Activated naive CD4-positive, alpha-beta T cell treated with anti-CD3 and anti-CD28 coated beads for 36 hours (primary cell): Measurements from ENCODE around the gene PM20D1. TPM values are rescaled to one million over a fixed set of nuclear protein-coding genes. Genes with fewer than 3 reads are reported as not detected.
"Not testable (repeated sequence)": the region's sequence is repeated elsewhere in the genome, so short reads cannot be mapped to it uniquely, and the experiment has no call there.

ENCODE experiments used
- CTCF ChIA-PET: fragments of 350-600 bp; sonication (Branson Sonifier 250); formaldehyde crosslinking; loops from one replicate; lab custom pipeline; 2021; ENCODE audit warnings: antibody characterized with exemption; lab: Charles Lee
- DNase-seq: peaks from one replicate; pipeline ENCODE4 v3.0.0-alpha.2; 2020
- H3K27ac Mint-ChIP-seq: one replicate; pipeline ENCODE4 v1.8.0; 2021; ENCODE audit warnings: mild to moderate bottlenecking, mixed read lengths
- H3K27me3 Mint-ChIP-seq: one replicate; pipeline ENCODE4 v1.8.0; 2021; ENCODE audit warnings: low read depth, mixed read lengths
- H3K36me3 Mint-ChIP-seq: one replicate; pipeline ENCODE4 v1.8.0; 2021; ENCODE audit warnings: low read depth, mixed read lengths
- H3K4me1 Mint-ChIP-seq: one replicate; pipeline ENCODE4 v1.8.0; 2021; ENCODE audit warnings: low read depth, mixed read lengths
- H3K4me3 Mint-ChIP-seq: one replicate; pipeline ENCODE4 v1.8.0; 2021; ENCODE audit warnings: mild to moderate bottlenecking, moderate library complexity, mixed read lengths
- H3K9me3 Mint-ChIP-seq: one replicate; pipeline ENCODE4 v1.8.0; 2021; ENCODE audit warnings: mixed read lengths
- intact Hi-C: fragments of 100-400 bp; cut with micrococcal nuclease; formaldehyde crosslinking; loops from one replicate; pipeline ENCODE4 v1.15.1; 2023
- total RNA-seq, 2 experiments: library from RNA; stranded (reverse); gene quantifications; one replicate each; pipeline ENCODE4 v1.2.3, GENCODE V29; 2021

PM20D1 gene
- total RNA-seq, 2 experiments from 2014 or later: 0.59 to 0.62 TPM

DNA sequence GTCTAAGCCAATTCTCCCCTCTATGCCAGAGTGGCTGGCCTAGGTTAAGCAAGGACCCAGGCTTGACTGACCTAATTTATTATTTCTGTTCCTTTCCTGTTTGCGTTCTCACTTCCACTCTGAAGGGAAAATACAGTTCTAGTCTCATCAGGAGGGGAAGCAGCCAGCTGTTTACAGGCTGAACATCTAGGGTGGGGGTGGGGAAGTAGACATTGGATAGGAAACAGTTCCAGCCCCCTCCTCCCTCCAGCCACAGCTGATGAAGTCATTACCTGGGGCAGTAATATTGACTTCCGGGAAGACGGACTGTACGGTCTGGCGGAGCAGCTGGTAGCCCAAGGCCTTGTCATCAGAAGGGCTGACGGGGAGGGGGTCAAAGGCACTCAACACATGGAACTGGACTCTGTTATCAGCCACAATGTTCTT, 17.6 kb downstream of the PM20D1 start:
- H3K4me3 Mint-ChIP-seq: no peak overlapping the region
- H3K27ac Mint-ChIP-seq: no peak overlapping the region
- no peaks in the 10 kb centered on the region for H3K9me3 Mint-ChIP-seq
- CTCF ChIA-PET: interaction anchor here (0.6 to 1.0 kb wide), 3 partner anchors 145 to 1104 kb away, joined by 3 to 7 read pairs (median 4); no protein-coding TSS in a partner anchor
- peaks cover 3% of the 10 kb centered on the region for H3K27me3 Mint-ChIP-seq
- intact Hi-C loops: no loop called here
- no peaks in the 10 kb centered on the region for H3K36me3 Mint-ChIP-seq
- DNase-seq: no peak
- H3K4me1 Mint-ChIP-seq: no peaks in the 10 kb centered on the region

DNA sequence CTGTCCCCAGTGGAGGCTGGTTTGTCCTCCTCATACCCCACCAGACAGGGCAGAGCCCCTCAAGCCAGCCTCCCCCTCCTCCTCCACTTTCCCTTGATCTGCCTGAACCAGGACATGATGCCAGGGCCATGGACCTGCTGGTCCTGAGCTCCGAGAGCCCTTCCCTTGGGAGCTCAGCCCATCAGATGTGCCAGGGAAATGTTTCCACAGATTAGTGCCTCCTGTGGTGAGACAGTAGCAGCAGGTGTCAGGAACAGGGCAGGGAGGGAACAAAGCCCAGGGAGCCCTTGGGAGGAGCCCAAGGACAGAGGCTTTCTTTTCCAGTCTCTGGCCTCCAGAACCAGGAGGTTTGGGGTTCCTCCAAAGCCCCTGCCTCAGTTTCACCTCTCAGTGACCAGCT, 22.3 kb downstream of the PM20D1 start:
- Mint-ChIP-seq H3K9me3 (peaks cover 1% of the 10 kb centered on the region), H3K27me3 (peaks cover 3% of the 10 kb centered on the region), H3K27ac (no peak overlapping the region), H3K36me3 (no peaks in the 10 kb centered on the region), H3K4me1 (peaks cover 22% of the 10 kb centered on the region), H3K4me3 (no peak overlapping the region)
- intact Hi-C loops: no loop called here
- no peak for DNase-seq
- CTCF ChIA-PET: interaction anchor here (1.1 kb wide), 1 partner anchor 34 kb away, joined by 3 read pairs; no protein-coding TSS in a partner anchor

DNA sequence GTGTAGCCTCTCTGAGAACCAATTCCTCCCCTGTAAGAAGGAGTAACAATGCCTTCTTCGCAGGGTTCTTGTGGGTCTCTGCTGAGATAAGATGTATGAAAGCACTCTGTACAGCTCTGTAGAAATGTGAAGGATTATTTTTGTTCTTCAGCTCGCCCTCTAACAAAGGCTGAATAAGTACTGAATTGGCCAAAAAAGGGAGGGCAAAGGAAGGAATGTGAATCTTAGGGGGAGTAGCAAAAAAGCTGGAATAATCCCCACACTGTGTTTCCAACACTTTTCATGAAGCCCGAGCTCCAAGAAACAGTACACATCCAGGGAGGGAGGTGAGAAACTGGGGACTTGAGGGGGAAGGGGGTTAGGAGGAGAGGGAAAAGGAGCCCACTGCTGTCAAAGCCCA, 22.9 kb downstream of the PM20D1 start:
- peaks cover 1% of the 10 kb centered on the region for H3K9me3 Mint-ChIP-seq
- peaks cover 22% of the 10 kb centered on the region for H3K4me1 Mint-ChIP-seq
- no peak for DNase-seq
- no peak overlapping the region for H3K4me3 Mint-ChIP-seq
- intact Hi-C loops: no loop called here
- CTCF ChIA-PET: interaction anchor here (1.1 to 1.5 kb wide), 3 partner anchors 34 to 169 kb away, joined by 3 to 8 read pairs (median 3); no protein-coding TSS in a partner anchor
- H3K27ac Mint-ChIP-seq: no peak overlapping the region
- no peaks in the 10 kb centered on the region for H3K36me3 Mint-ChIP-seq
- H3K27me3 Mint-ChIP-seq: peaks cover 3% of the 10 kb centered on the region

DNA sequence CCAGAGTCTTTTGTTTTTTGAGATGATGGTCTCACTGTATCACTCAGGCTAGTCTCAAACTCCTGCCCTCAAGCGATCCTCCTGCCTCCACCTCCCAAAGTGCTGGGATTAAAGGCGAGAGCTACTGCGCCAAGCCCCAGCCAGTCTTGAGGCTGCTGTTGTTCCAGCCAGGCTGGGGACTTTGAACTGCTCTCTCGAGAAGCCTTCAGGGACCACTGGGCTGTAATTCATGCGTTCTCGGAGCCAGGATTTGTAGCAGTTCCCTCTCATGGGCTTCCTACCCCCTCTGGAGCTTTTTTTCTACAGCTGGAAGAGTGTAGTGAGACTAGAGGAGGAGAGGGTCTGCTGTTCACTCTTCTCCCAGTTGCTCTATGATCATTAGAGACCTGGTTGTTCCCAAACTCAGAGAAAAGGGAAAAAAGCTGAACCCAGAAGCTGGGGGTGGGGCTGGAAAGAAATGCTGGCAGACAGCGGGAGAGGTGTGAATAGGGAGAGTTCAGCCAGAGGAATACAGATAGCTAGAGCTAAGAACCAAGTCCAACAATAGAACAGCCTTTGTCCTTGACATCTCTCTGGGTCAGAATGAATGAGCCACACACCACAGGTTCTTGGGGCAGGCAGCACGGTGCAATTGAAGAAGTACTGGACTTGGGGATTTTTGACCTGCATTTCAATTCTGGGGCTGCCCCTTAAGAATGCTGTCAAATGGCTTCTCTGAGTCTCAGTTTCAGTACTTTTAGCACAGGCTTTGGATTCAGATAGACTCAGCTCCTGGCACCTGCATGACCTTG, 23.7 kb downstream of the PM20D1 start:
- Mint-ChIP-seq H3K27ac (no peak overlapping the region), H3K9me3 (peaks cover 1% of the 10 kb centered on the region), H3K36me3 (no peaks in the 10 kb centered on the region), H3K4me1 (peaks cover 22% of the 10 kb centered on the region), H3K27me3 (peaks cover 3% of the 10 kb centered on the region), H3K4me3 (no peak overlapping the region)
- CTCF ChIA-PET: interaction anchor here (1.1 to 1.5 kb wide), 4 partner anchors 11 to 168 kb away, joined by 3 to 8 read pairs (median 4); no protein-coding TSS in a partner anchor
- peak; percentile 30 for DNase-seq
- intact Hi-C loops: no loop called here

DNA sequence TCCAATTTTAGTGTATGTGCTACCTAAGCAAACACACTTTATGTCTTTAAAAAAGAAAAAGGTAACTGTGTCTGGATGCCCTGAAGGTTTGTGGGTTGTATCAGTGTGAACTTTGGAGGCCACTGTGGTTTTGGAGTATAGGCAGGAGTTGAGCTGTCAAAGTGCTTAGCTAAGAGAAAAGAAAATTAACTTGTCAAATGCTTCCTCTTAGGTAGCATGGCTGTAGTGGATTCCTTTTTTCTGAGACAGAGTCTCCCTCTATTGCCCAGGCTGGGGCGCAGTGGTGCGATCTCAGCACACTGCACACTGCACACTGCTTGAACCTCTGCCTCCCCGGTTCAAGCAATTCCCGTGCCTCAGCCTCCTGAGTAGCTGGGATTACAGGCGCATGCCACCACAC, 25.8 kb downstream of the PM20D1 start:
- no peak for DNase-seq

DNA sequence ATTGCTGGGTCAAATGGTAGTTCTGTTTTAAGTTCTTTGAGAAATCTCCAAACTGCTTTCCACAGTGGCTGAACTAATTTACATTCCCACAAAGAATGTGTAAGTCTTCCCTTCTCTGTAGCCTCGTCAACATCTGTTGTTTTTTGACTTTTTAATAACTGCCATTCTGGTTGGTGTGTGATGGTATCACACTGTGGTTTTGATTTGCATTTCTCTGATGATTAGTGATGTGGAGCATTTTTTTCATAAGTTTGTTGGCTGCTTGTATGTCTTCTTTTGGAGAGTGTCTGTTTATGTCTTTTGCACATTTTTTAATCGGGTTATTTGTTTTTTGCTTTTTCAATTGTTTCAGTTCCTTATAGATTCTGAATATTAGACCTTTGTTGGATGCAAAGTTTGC, 26.7 kb downstream of the PM20D1 start:
- H3K4me1 Mint-ChIP-seq: peaks cover 25% of the 10 kb centered on the region
- H3K27me3 Mint-ChIP-seq, H3K36me3 Mint-ChIP-seq, H3K4me3 Mint-ChIP-seq, H3K27ac Mint-ChIP-seq, intact Hi-C loops, H3K9me3 Mint-ChIP-seq, DNase-seq: not testable (repeated sequence)
- CTCF ChIA-PET: interaction anchor here (0.7 kb wide), 1 partner anchor 31 kb away, joined by 3 read pairs; no protein-coding TSS in a partner anchor

More for the DNA sequence above, 25.8 kb downstream of the PM20D1 start:
- no peak overlapping the region for H3K27ac Mint-ChIP-seq
- no peak overlapping the region for H3K4me3 Mint-ChIP-seq
- CTCF ChIA-PET: no interaction called here
- H3K4me1 Mint-ChIP-seq: peaks cover 22% of the 10 kb centered on the region
- no peaks in the 10 kb centered on the region for H3K27me3 Mint-ChIP-seq
- intact Hi-C loops: loop anchor here (1.0 kb wide), 1 partner anchor 33 kb away; no protein-coding TSS in a partner anchor
- H3K9me3 Mint-ChIP-seq: peaks cover 1% of the 10 kb centered on the region
- no peaks in the 10 kb centered on the region for H3K36me3 Mint-ChIP-seq

DNA sequence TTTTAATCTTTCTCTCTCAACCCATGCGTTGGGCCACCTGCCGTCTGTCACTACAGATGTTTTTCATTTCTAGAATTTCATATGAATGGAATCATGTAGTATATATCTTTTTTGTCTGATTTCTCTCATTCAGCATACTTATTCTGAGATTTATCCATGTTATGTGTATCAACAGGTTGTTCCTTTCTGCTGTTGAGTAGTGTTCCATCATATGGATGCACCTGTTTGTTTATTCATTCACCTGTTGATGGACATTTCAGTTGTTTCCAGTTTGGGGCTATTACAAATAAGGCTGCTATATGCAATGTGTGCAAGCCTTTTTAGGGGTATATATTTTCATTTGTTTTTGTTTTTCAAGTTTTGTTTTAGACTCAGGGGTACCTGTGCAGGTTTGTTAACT, 27.5 kb downstream of the PM20D1 start:
- intact Hi-C loops: no loop called here

DNA sequence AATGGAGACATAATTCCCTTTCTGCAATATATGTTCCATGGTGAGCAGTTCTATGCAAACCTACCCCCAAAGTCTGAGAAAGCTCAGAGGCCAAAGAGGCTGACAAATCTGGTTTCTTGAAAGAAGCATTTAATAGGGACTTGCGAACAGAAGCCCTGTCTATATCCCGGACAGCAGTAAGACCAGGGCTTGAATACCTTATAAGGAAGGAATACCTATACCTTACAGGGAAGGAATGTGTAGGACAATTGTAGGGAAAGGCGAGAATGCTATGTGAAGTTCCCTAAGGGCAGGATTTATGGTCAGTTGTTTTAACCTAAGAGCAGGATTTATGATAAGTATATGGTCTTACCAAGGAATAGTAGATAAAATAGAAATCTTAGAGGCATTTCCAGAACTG, 31.9 kb downstream of the PM20D1 start:
- H3K36me3 Mint-ChIP-seq: no peaks in the 10 kb centered on the region
- DNase-seq: no peak
- H3K4me3 Mint-ChIP-seq: no peak overlapping the region
- CTCF ChIA-PET: no interaction called here
- intact Hi-C loops: no loop called here
- H3K9me3 Mint-ChIP-seq: no peaks in the 10 kb centered on the region
- peaks cover 10% of the 10 kb centered on the region for H3K4me1 Mint-ChIP-seq
- H3K27me3 Mint-ChIP-seq: no peaks in the 10 kb centered on the region
- no peak overlapping the region for H3K27ac Mint-ChIP-seq

More for the DNA sequence above, 27.5 kb downstream of the PM20D1 start:
- Mint-ChIP-seq H3K27me3 (no peaks in the 10 kb centered on the region), H3K9me3 (peaks cover 1% of the 10 kb centered on the region), H3K36me3 (no peaks in the 10 kb centered on the region), H3K27ac (no peak overlapping the region), H3K4me1 (peaks cover 26% of the 10 kb centered on the region), H3K4me3 (no peak overlapping the region)
- no peak for DNase-seq
- CTCF ChIA-PET: no interaction called here

DNA sequence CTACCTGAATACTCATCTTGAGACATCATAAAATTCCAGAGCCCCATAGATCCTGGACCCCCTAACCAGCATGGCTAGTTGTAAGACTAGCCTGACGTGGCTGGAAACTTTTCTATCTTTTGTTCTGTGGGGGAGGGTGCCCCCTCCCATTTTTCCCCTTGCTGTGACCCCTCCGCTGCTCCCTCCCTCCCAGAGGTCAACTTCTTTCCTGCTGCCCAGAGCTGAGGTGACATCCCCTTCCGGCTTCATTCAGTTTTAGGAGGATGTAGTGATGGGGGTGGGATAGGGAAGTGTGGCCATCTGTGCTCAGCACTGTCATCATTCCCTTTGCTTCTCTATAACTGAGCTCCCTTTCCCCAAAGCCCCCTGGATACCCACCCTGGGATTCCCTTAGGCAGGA, 32.6 kb downstream of the PM20D1 start:
- no peak for DNase-seq
- Mint-ChIP-seq H3K27ac (no peak overlapping the region), H3K9me3 (no peaks in the 10 kb centered on the region), H3K4me3 (no peak overlapping the region), H3K27me3 (no peaks in the 10 kb centered on the region), H3K4me1 (peaks cover 11% of the 10 kb centered on the region), H3K36me3 (no peaks in the 10 kb centered on the region)
- intact Hi-C loops: no loop called here
- CTCF ChIA-PET: interaction anchor here (0.6 to 1.2 kb wide), 2 partner anchors 26 to 315 kb away, joined by 3 to 4 read pairs; no protein-coding TSS in a partner anchor

DNA sequence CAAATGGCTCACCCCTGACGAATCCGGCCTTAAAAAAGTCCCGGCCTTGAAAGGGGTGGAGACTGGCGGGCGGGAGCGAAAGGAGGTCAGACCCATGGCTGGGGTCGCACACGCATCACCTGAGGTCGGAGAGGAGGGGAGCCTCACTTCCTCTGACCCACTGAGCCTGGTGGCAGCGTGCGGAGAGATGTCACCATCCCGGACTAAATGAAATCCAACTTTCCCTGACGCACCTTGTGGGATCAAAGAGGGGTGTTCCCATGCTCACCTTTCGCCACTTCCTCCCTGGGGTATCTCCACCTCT, 36.2 kb downstream of the PM20D1 start:
- H3K4me1 Mint-ChIP-seq: peaks cover 46% of the 10 kb centered on the region
- H3K4me3 Mint-ChIP-seq: peak overlapping the region; percentile 89
- peak overlapping the region; percentile 69 for H3K27ac Mint-ChIP-seq
- CTCF ChIA-PET: no interaction called here
- peak; percentile 58 for DNase-seq
- no peaks in the 10 kb centered on the region for H3K9me3 Mint-ChIP-seq
- H3K27me3 Mint-ChIP-seq: no peaks in the 10 kb centered on the region
- intact Hi-C loops: loop anchor here (1.0 to 2.0 kb wide), 4 partner anchors 35 to 182 kb away; partner anchors contain the start of genes NUCKS1 and RAB29
- peaks cover 10% of the 10 kb centered on the region for H3K36me3 Mint-ChIP-seq

DNA sequence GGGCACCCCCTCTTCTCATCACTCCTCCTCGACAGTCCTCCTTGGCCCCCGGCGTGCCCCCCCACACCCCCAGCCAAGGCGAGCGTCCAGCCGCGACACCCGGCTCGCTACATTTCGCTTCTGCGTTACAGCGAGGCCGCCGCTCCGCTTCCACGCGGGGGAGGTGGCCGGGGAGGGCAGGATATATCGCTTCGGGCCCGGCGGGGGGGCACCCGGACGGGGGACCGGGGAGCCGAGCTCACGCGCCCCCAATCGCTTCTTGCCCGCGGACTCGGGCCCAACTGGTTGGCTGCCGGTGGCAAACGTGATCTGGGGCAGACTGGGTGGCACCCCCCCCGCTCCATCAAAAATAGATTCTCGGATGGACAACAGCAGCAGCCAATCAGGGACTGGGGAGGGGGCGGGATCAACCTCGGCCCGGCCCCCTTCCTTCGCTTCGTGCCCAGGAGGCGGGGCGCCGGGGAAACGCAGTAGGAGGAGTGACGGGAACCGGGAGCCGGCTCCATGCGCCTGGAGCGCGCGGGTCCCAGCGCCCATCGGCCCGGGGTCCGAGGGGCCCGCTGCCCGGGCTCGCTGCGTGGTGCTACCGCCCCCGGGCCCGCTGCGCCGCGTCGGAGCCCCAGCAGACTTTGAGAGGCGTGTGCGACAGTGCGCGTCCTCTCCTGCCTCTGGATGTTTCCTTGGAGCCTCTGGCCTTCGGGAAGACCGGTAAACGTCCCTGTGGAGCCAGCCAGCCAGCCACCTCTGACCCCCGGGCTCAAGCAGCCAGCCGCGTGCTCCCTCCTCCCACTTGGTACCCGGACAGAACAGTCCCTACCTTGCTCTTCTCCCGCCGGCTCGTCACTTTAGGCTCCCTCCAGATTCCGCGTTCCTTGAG, 36.8 kb downstream of the PM20D1 start, which contains the start of gene SLC41A1:
Gene SLC41A1, minus strand, starts transcription at position 321 of the 877 bp plus-strand sequence. CDS start 2,757 bp downstream, outside the sequence.
- no peaks in the 10 kb centered on the region for H3K9me3 Mint-ChIP-seq
- peaks cover 12% of the 10 kb centered on the region for H3K36me3 Mint-ChIP-seq
- peak; percentile 95 for DNase-seq
- H3K27me3 Mint-ChIP-seq: no peaks in the 10 kb centered on the region
- peak within 1 kb of the TSS; percentile 74 for H3K27ac Mint-ChIP-seq
- peaks cover 49% of the 10 kb centered on the region for H3K4me1 Mint-ChIP-seq
- H3K4me3 Mint-ChIP-seq: peak within 1 kb of the TSS; percentile 89
- CTCF ChIA-PET: interaction anchor here (2.5 kb wide), 1 partner anchor 22 kb away, joined by 16 read pairs; no protein-coding TSS in a partner anchor
- intact Hi-C loops: loop anchor here (1.0 to 2.0 kb wide), 4 partner anchors 36 to 182 kb away; partner anchors contain the start of genes NUCKS1 and RAB29
